IPS-NIHi7 (cell line): ENCODE results near the gene TFAP2C.
"Not testable (repeated sequence)": the region's sequence is repeated elsewhere in the genome, so short reads cannot be mapped to it uniquely, and the experiment has no call there.

ENCODE experiments used
- DNase-seq: peaks from one replicate; pipeline ENCODE4 v3.0.0; 2012; ENCODE audit warnings: mixed read lengths; ENCODE audit errors: extremely low spot score

TFAP2C gene

DNA sequence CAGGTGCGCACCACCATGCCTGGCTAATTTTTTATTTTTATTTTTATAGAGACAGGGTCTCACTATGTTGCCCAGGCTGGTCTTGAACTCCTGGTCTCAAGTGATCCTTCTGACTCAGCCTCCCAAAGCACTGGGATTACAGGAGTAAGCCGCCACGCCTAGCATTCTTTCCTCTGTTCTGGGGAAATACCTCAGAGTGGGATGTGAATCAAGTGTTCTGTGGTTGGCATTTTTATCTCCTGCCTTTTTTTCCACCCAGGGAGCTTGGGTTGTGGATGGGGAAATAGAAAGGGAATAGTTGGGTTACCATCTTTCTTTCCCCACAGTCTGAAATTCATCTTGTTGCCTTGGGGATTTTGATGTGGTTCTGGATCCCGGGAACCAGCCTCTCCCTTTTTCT is 24.1 kb downstream of the TFAP2C start:
- DNase-seq = no peak

DNA sequence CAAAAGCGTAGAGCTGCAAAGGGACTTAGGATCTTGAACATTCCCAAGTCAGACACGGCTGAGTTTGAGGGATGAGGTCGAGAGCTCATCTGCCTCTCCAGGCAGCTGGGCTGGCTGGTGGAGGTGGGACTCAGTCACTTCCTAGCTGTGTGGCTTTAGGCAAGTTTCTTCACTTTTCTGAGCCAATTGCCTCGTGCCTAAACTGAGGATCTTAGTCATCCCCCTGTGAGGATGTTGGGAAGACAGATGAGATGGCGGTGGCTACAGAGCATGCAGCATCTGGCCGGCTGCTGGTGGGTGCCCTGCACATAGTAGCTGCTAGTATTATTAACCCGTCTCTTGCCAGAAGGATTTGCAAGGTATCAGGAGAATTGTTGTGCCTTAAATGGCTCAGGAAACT is 27.5 kb downstream of the TFAP2C start:
- no peak for DNase-seq

DNA sequence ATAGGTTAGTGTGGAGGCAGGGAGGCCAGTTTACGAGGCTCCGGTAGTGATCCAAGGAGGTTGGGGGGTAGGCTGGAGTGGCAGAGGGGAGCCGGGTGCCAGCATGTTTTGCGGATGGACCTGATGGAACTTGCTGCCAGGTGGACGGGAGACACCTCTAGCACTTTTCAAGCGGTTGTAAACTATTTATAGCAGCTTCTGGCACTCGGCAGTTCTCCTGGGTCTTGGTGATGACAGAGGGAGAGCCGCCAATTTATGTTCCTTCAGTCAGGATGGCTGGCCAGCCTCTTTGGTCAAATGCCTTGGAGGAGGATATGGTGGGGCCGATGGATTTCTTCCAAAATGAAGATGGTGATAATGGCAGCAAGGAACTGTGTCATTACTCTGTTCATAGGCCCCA is 28.8 kb downstream of the TFAP2C start:
- DNase-seq = no peak

DNA sequence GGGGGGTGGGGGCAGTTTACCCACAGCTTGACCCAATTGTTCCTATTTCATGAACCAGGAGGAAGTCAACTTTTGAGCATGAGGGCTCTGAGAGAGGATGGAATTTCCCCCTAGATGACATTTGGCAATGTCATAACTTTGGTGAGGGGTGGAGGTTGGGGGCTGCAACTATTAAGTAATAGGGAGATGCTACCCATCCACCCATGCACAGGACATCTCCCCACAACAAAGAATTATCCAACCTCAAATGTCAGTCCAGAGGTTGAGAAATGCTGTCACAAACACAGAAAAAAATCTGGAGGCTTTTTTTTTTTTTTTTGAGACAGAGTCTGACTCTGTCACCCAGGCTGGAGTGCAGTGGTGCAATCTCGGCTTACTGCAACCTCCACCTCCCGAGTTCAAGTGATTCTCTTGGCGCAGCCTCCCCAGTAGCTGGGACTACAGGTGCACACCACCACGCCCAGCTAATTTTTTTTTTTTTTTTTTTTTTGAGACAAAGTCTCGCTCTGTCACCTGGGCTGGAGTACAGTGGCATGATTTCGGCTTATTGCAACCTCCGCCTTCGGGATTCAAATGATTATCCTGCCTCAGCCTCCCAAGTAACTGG is 29.3 kb downstream of the TFAP2C start:
- not testable (repeated sequence) for DNase-seq

DNA sequence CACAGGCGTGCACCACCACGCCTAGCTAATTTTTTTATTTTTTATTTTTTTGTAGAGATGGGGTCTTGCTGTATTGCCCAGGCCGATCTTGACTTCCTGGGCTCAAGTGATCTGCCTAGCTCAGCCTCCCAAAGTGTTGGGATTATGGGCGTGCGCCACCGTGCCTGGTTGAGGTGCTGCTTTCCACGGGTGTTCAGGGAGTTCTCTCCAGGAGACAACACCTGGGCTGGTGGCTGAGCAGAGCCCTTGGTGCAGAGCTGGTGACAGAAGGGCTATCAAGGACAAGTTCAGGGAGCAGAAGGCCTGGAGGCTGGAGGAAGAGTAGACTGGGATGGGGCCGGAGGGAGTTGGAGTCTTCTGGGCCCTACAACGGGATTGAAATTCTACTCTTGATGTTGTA is 34.6 kb downstream of the TFAP2C start:
- no peak for DNase-seq

DNA sequence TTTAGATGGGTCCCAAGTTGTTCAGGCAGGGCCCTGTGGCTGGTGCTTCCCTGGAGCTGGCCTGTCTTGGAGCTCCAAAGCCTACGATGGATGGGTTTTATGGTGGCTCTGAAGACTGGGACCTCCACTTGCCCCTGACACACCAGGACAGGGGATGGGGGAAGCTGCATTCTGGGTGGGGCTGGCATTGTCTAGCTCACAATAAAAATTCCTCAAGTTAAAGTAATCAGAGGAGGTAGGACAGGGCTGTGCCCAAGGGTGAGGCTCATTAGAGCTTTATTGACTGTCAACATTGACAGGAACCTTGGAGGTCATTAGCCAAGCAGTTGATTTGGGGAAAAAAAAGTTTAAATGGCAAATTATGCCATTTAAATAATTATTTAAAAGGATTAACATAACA is 35.7 kb downstream of the TFAP2C start:
- DNase-seq = no peak

DNA sequence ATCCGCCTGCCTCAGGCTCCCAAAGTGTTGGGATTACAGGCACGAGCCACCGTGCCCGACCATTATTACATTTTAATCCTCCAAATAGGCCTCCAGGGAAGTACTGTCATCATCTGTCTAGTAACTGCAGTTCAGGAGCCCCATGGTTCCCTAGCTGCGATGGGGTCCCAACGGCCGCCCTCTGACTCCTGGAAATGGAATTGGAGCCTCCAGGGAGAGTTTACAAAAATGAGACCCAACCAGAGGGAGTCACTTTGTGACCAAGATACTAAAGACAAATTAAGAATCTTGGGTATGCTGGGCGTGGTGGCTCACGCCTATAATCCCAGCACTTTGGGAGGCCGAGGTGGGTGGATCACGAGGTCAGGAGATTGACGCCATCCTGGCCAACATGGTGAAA is 36.7 kb downstream of the TFAP2C start:
- no peak for DNase-seq

DNA sequence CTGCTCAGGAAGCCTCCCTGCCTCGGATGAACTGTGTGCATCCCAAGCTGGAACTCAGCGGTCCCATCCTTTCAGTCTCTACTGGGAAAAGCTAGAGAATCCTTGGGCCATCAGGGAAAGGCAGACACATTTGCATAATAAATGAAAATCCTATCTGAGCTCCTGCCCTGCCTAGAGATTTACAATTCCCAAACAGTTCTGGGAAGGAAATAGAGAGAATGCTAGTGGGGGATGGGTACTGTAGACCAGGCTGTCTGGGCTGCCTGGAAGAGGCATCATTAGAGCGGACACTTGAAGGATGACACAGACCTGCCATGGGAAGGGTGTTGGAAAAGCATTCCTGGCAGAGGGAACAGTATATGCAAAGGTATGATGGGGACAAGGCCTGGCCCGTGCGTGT is 44.3 kb downstream of the TFAP2C start:
- DNase-seq = no peak

DNA sequence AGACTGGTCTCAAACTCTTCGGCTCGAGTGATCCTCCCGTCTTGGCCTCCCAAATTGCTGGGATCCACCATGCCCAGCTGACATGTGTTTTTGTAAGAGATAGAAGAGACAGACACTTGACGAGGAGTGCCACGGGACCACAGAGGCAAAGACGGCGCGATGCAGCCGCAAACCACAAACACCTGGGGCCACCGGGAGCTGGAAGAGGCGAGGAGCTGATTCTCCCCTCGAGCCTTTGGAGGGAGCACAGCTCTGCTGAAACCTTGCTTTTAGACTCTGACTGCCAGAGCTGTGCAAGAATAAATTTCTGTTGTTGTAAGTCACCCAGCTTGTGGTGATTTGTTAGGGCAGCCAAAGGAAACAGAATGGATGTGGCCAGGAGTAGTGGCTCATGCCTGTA is 46.9 kb downstream of the TFAP2C start:
- no peak for DNase-seq

DNA sequence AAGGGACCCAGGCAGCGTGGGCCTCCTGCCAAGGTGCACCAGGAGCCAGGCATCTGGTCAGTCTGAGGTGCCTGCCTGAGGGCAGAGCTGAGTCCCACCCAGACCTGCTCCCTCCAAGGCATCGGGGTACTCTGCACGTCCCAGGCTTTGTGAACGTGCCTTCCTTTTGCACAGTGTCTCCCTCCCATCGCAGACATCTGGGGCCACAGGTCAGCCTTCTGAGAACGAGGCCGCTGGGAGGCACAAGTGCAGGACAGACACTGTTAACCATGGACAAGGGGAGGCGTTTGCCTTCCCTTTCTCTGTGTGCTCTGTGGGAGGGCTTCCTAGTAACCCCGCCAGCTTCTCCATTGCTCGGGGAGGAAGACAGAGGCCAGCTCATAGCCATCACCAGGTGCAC is 47.6 kb downstream of the TFAP2C start:
- DNase-seq = no peak

DNA sequence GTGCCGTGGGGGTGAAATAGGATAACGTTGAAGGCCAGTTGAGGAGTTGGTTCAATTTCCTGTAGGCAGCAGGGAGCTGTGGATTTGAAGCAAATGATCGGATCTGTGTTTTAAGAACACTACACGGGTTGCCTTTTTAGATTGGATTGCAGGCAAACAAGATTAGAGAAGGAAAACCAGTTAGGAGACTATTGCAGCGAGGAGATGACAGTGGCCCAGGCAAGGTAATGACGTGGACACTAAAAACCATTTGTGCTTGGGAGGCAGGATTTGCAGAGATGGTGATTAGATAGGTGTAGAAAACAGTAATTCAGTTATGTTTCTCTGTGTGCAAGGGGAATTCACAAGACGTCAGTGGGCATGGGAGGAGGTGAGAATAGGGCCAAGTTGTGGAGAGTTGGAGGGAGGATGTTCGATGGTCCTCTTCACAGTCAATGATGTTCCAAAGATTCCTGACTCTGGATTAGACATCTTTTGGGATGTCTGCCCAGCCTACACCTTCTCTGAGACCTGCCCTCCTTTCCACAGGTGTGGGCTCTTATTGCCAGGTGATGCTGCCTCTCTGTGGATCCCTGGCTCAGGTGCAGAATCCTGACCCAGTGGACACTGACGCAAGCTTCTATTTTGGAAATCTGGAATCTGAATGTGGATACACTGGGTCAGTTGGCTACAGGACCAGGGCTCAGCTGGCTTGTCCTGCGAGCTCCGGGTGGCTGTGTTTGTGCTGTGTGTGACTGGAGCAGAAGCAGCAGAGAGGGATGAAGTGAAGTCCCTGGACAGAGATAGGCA is 54.2 kb downstream of the TFAP2C start:
- DNase-seq = no peak

DNA sequence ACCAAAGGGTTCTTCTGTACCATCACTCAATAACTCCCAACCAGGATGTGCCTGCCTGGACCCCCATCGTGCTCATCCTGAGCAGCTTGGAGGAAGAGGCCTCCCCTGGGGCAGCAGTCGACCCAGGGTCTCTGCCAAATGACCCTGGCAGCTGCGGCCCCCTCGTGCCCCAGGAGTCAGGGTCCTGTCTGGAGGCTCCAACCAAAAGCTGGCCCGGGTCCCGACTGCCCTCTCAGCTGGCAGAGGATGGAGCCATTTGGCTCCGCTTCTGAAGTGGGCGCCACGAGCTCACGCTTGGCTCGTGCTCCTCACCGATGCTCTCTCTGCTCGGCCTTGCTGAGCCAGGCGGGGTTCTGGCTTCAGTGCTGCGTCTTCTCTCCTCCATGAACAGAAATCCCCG is 56.8 kb downstream of the TFAP2C start:
- DNase-seq = no peak

DNA sequence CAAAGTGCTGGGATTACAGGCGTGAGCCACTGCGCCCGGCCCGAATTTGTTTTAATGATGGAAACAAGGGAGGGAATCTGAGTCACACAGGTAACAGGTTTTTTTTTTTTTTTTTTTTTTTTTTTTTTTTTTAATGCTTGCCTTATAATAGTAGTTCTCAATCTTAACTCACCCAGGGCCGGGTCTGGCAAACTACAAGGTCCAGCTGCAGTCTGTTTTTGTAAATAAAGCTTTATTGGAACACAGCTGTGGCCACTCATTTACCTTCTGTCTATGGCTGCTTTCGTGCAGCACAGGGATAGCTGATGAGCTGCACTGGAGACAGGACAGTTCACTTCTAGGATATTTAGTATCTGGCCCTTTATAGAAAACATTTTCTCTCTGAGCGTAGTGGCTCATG is 58.0 kb downstream of the TFAP2C start:
- DNase-seq = no peak

DNA sequence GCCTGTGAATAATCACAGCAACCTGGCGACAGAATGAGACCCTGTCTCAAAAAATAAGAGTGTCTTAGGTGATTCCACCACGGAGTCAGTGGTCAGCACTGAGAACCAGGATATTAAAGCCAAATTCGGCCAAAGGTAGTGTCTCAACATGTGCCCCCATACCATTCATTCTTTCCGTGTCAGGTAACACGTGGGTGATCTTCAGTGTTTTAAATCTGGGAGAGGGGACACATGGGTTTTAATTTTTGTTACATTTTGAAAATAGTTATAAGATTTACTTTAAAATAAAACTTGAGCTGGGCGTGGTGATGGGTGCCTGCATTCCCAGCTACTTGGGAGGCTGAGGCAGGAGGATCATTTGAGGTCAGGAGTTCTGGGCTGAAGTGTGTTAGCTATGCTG is 59.0 kb downstream of the TFAP2C start:
- DNase-seq = no peak
